ENCODE data around the gene APOM.

The APOM gene

DNA sequence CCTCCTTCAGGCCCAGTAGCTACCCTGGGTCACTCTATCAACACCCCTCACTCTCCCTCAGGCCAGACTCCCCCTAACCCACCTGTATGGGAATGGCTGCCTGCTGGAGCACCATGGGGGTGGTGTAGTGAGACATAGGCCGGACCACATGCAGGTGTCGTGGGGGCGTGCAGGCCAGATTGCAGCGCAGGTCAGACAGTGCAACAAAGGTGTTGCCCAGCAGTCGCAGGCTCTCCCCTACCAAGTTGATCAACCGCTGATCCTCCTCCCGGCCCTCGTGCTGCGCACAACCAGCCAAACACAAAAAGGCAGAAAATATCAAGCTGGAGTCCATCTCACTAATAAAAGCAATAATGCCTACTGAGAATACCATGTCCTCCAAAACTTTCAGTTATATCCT is 10.4 kb upstream of the APOM start:
- no peak for DNase-seq (ENCODE audit: low read depth)
- TF ChIP-seq, protein P1, sequence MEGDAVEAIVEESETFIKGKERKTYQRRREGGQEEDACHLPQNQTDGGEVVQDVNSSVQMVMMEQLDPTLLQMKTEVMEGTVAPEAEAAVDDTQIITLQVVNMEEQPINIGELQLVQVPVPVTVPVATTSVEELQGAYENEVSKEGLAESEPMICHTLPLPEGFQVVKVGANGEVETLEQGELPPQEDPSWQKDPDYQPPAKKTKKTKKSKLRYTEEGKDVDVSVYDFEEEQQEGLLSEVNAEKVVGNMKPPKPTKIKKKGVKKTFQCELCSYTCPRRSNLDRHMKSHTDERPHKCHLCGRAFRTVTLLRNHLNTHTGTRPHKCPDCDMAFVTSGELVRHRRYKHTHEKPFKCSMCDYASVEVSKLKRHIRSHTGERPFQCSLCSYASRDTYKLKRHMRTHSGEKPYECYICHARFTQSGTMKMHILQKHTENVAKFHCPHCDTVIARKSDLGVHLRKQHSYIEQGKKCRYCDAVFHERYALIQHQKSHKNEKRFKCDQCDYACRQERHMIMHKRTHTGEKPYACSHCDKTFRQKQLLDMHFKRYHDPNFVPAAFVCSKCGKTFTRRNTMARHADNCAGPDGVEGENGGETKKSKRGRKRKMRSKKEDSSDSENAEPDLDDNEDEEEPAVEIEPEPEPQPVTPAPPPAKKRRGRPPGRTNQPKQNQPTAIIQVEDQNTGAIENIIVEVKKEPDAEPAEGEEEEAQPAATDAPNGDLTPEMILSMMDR (IDR thresholded peaks at IDR 0.05; ENCODE audit: low read depth, low read length, missing control alignments), result no peak
- no peak overlapping the region for H3K4me3 ChIP-seq (ENCODE audit: low read depth, low read length)

DNA sequence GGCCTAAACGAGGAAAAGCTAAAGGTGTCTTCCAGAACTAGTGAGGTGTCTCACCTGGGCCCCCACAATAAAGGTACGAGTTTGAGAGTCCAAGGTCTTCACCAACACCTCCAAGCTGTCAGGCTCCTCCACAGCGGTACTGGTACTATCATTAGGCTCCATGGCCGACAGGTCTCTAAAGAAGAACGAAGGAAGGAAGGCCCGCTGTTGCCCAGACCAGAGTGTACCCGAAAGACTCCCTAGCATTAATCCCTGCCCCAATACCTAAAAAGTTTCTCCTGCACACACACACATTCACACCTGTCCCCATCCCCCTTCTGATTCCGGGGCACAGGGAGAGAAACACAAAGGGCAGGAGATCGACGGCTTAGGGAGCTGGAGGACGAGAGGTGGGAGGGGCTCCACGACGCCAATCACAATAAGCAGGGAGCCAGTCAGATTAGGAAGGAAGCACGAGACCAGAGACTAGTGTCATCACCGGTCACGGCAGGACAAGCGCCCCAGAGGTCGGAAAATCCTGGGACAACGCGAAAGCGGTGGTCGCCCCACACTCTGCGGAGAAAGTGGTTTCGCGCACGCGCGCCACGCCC is 4.0 kb upstream of the APOM start:
- TF ChIP-seq, protein P1 (IDR thresholded peaks at IDR 0.05; ENCODE audit: low read depth, low read length, missing control alignments), result no peak
- no peak for DNase-seq (ENCODE audit: low read depth)
- H3K4me3 ChIP-seq (ENCODE audit: low read depth, low read length), result peak overlapping the region; percentile 59

DNA sequence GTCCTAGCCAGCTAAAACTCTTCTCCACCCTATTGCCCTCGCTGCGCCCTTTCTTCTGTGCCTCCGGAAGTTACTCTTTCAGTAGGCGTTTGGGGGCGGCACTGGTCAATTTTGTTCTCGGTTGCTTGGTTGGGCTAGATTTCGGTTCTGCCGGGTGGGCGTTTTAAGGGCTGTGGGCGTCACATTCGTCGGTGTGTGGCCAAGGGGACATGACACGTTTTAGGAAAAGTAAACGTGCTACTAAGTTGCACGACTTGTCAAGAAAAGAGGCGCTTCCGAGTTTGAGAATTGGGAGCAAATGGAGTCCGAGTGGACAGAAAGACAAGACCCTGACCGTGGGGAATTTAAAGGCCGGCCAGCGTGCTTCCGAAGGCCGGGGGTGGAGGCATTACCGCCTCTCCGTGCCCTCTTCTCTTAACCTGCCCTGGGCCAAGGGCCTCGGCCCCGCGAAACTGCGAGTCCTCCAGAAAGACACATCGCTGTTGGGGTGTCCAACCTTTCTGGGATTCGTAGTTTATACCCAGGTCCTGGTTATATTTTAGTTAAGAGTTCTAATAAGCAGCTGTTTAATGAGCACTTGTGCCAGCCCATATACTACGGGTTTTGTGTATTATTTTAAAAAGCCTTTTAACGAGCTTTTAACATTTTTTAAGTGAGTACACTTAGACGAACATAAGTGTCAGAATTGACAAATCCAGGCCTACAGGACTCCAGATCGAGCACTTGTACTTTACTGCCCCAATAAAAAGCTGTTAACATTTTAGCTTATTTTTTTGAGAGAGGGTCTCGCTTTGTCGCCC is 2.6 kb upstream of the APOM start:
- DNase-seq (ENCODE audit: low read depth), result peak; percentile 90
- H3K4me3 ChIP-seq (ENCODE audit: low read depth, low read length), result peak overlapping the region; percentile 59
- TF ChIP-seq, protein P1 (IDR thresholded peaks at IDR 0.05; ENCODE audit: low read depth, low read length, missing control alignments), result no peak

DNA sequence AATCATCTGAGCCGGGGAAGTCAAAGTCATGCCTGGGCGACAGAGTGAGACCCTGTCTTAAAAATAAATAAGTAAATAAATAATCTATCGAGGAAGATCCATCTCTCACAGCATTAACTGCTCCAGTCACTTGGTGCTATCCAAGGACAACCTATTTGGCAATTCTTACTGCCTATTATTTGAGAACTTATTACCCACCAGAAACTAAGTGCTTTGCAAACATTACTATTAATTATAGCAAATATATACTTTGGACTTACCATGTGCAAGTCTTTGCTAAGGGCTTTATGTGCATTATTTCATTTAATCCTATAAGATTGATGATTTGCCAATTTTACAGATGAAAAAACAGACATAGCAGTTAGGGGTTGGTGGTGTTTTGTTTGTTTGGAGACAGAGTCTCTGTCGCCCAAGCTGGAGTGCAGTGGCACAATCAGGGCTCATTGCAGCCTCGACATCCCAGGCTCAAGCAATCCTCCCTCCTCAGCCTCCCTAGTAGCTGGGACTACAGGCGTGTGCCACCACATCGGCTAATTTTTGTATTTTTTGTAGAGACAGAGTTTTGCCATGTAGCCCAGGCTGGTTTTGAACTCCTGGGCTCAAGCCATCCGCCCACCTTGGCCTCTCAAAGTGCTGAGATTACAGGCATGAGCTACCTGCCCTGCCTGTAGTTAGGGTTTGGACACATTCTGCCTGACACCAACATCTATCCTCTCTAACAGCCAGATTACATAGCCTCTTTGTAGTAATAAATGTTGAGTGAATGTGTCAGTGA is 933 bp upstream of the APOM start:
- H3K4me3 ChIP-seq (ENCODE audit: low read depth, low read length), result no peak overlapping the region
- TF ChIP-seq, protein P1 (IDR thresholded peaks at IDR 0.05; ENCODE audit: low read depth, low read length, missing control alignments), result no peak
- DNase-seq (ENCODE audit: low read depth), result no peak

DNA sequence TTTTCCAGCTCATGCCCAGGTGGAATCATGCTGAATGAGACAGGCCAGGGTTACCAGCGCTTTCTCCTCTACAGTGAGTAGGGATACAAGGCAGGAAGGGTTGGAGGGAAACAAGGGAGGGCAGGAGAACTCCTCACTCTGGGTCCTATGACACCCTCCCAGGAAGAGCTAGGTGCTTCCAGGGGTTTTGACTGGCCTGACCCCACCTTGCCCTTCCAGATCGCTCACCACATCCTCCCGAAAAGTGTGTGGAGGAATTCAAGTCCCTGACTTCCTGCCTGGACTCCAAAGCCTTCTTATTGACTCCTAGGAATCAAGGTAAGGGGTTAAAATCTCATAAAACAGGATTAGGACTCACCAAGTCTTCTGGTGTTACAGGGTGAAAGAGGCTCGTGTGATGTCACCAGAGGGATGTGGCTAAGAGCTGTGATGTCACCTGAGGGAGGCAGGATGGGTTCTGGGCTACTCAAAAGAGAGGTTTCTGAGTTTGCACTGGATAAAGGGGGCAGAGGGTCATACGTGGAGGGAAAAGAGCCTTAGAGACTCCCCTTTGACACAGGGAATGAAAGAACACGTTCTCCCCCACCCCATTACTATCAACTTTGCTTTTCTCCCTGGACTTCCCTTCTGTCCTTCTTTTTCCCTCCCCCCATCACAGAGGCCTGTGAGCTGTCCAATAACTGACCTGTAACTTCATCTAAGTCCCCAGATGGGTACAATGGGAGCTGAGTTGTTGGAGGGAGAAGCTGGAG is 1.9 kb downstream of the APOM start:
- H3K4me3 ChIP-seq (ENCODE audit: low read depth, low read length), result no peak overlapping the region
- DNase-seq (ENCODE audit: low read depth), result no peak

DNA sequence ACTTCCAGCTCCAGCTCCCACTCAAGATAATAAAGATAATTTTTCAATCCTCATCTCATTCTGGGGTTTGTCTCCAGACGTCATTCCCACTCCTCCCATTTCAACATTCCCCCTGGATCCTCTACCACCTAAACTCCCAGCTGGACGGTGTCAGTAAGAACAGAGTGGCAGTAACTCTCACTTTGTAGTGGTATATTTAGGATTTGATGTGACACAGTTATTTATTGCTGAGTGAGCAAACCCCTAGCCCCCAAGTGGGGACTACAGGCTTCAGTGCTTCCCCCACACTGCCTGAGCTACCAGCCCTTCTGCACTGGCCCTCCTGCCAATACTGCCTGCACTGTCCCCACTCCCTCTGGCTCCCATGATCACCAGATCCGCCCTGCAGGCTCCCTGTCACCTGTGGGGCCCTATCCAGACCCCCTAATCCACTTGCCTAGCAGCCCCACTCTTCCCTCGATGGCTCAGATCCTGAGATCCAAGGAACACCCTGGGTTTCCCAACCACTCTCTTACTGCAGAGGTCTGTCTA is 2.5 kb downstream of the APOM start:
- TF ChIP-seq, protein P1 (IDR thresholded peaks at IDR 0.05; ENCODE audit: low read depth, low read length, missing control alignments), result no peak
- peak overlapping the region; percentile 92 for H3K4me3 ChIP-seq (ENCODE audit: low read depth, low read length)
- DNase-seq (ENCODE audit: low read depth), result no peak

More for the DNA sequence above, 1.9 kb downstream of the APOM start:
- TF ChIP-seq, protein P1 (IDR thresholded peaks at IDR 0.05; ENCODE audit: low read depth, low read length, missing control alignments), result no peak

Measured in GM12864 (cell line).